GM12873 (cell line): Measurements from ENCODE around the gene NRP2.

Experiments
- CTCF ChIP-seq: IDR thresholded peaks from 2 replicates; pipeline ENCODE4 v1.5.1; 2012; ENCODE audit warnings: low read depth, mild to moderate bottlenecking, moderate library complexity, low read length, control low read depth; ENCODE audit not compliant: insufficient read depth; ENCODE audit errors: missing control alignments

The NRP2 gene

GRCh38 chr2:205811387-205811786 lies 129.1 kb downstream of the NRP2 start:
- no peak for TF ChIP-seq CTCF

GRCh38 chr2:205814039-205814364 lies 131.7 kb downstream of the NRP2 start:
- TF ChIP-seq CTCF, result no peak

- no peak for TF ChIP-seq CTCF
Measured at GRCh38 chr2:205815673-205816072, 133.4 kb downstream of the NRP2 start.

GRCh38 chr2:205816268-205816667 lies 134.0 kb downstream of the NRP2 start:
- no peak for TF ChIP-seq CTCF

- no peak for TF ChIP-seq CTCF
Measured at GRCh38 chr2:205822579-205822978, 140.3 kb downstream of the NRP2 start.

GRCh38 chr2:205827809-205828365 lies 145.6 kb downstream of the NRP2 start:
- TF ChIP-seq CTCF, result no peak

GRCh38 chr2:205833864-205834263 lies 151.6 kb downstream of the NRP2 start:
- TF ChIP-seq CTCF, result no peak

- TF ChIP-seq CTCF, result no peak
Measured at GRCh38 chr2:205834796-205835195, 152.5 kb downstream of the NRP2 start.
